B cell (primary cell): ENCODE results near the gene IP6K2. TPM values are rescaled to one million over a fixed set of nuclear protein-coding genes. Genes with fewer than 3 reads are reported as not detected.

Source experiments
- ATAC-seq: fragments of 200-7000 bp; cut with Tn5 transposase; one replicate; pipeline ENCODE4 v1.10.0; 2021; ENCODE audit warnings: low read depth, mild to moderate bottlenecking, moderate number of reproducible peaks, moderate library complexity
- CTCF ChIA-PET: fragments of 350-600 bp; sonication (Branson Sonifier 250); formaldehyde crosslinking; loops from one replicate; lab custom pipeline; 2021; ENCODE audit warnings: antibody characterized with exemption, inconsistent platforms; lab: Charles Lee
- POLR2A ChIA-PET: fragments of 350-600 bp; sonication (Branson Sonifier 250); formaldehyde crosslinking; loops from one replicate; lab custom pipeline; 2021; ENCODE audit warnings: antibody characterized with exemption; lab: Charles Lee
- DNase-seq: peaks from one replicate; pipeline ENCODE4 v3.0.0; 2013
- H2AFZ ChIP-seq: 2 replicates; pipeline ENCODE4 v1.6.1; 2012; ENCODE audit warnings: mild to moderate bottlenecking, low read depth, low read length; ENCODE audit not compliant: insufficient read depth, poor library complexity, severe bottlenecking
- H3K27ac ChIP-seq, 2 donors: 1 replicate in 1 of 2; 2 replicates in 1 of 2; pipeline ENCODE4 v1.5.1; 2012 to 2013; ENCODE audit warnings: low read length in 2 of 2, mild to moderate bottlenecking in 2 of 2, moderate library complexity in 1 of 2
- H3K27me3 ChIP-seq, 4 experiments: fragments of 200-600 bp in 1 of 4; sonication (generic) in 1 of 4; replicated peaks in 1 of 4; 1 replicate in 2 of 4; 2 replicates in 2 of 4; pipeline versions ENCODE4 v1.6.1 to v1.7.0; 2013 to 2016; ENCODE audit warnings: low read length in 3 of 4, mild to moderate bottlenecking in 2 of 4, mixed read lengths in 1 of 4, moderate library complexity in 1 of 4; ENCODE audit not compliant: insufficient read depth in 4 of 4, control insufficient read depth in 3 of 4; ENCODE audit errors: control extremely low read depth in 1 of 4
- H3K36me3 ChIP-seq, 2 experiments: replicated peaks in 1 of 2; 1 replicate in 1 of 2; 2 replicates in 1 of 2; pipeline versions ENCODE4 v1.6.1 to v1.7.1; 2013; ENCODE audit warnings: low read length in 1 of 2; ENCODE audit not compliant: insufficient read depth in 2 of 2, control insufficient read depth in 1 of 2; ENCODE audit errors: control extremely low read depth in 1 of 2, extremely low read depth in 1 of 2
- H3K4me1 ChIP-seq, 2 donors: fragments of 200-600 bp in 1 of 2; sonication (generic) in 1 of 2; 1 replicate in 1 of 2; 2 replicates in 1 of 2; pipeline versions ENCODE4 v1.5.1 to v1.6.1; 2013 to 2017; ENCODE audit warnings: low read length in 2 of 2; ENCODE audit not compliant: control insufficient read depth in 2 of 2, insufficient read depth in 2 of 2
- H3K4me2 ChIP-seq: replicated peaks from 2 replicates; pipeline ENCODE3; 2012; ENCODE audit warnings: mild to moderate bottlenecking, low read depth, low read length; ENCODE audit not compliant: poor library complexity, severe bottlenecking
- H3K4me3 ChIP-seq, 5 experiments: fragments of 200-600 bp in 1 of 5; sonication (generic) in 1 of 5; 1 replicate in 3 of 5; 2 replicates in 2 of 5; pipeline versions ENCODE4 v1.5.1 to v1.7.0; 2011 to 2016; ENCODE audit warnings: low read length in 4 of 5, mild to moderate bottlenecking in 4 of 5, low read depth in 2 of 5, control low read depth in 1 of 5, moderate library complexity in 1 of 5; ENCODE audit not compliant: insufficient read depth in 1 of 5; ENCODE audit errors: control extremely low read depth in 1 of 5, extremely low read depth in 1 of 5
- H3K79me2 ChIP-seq: fragments of 200-600 bp; sonication (generic); one replicate; pipeline ENCODE4 v1.6.0; 2016; ENCODE audit warnings: low read length; ENCODE audit not compliant: control insufficient read depth, insufficient read depth
- H3K9ac ChIP-seq: fragments of 200-600 bp; sonication (generic); 2 replicates; pipeline ENCODE4 v1.6.1; 2017; ENCODE audit warnings: mild to moderate bottlenecking, low read length, moderate library complexity
- H3K9me3 ChIP-seq, 3 donors: one replicate each; pipeline versions ENCODE4 v1.6.1 to v1.7.1; 2013; ENCODE audit warnings: low read length in 2 of 3; ENCODE audit not compliant: control insufficient read depth in 2 of 3, insufficient read depth in 1 of 3; ENCODE audit errors: control extremely low read depth in 1 of 3
- H4K20me1 ChIP-seq: 2 replicates; pipeline ENCODE4 v1.6.0; 2012; ENCODE audit warnings: mild to moderate bottlenecking, low read length; ENCODE audit not compliant: insufficient read depth, control insufficient read depth, poor library complexity, severe bottlenecking
- H3K27ac Mint-ChIP-seq: one replicate; pipeline ENCODE4 v1.8.0; 2021; ENCODE audit warnings: mixed read lengths
- H3K27me3 Mint-ChIP-seq: one replicate; pipeline ENCODE4 v1.8.0; 2021; ENCODE audit warnings: mixed read lengths
- H3K4me1 Mint-ChIP-seq: one replicate; pipeline ENCODE4 v1.8.0; 2021; ENCODE audit warnings: mixed read lengths
- H3K4me3 Mint-ChIP-seq: one replicate; pipeline ENCODE4 v1.8.0; 2021; ENCODE audit warnings: mixed read lengths
- H3K9me3 Mint-ChIP-seq: one replicate; pipeline ENCODE4 v1.8.0; 2022; ENCODE audit warnings: mixed read lengths; ENCODE audit not compliant: insufficient read depth
- CTCF ChIP-seq: fragments of 200-600 bp; IDR thresholded peaks from one replicate; pipeline ENCODE4 v1.8.0; 2022; ENCODE audit warnings: antibody characterized with exemption, mild to moderate bottlenecking
- EZH2 ChIP-seq: IDR thresholded peaks from 2 replicates; pipeline ENCODE4 v1.6.1; 2012; ENCODE audit warnings: borderline replicate concordance, low read depth, mild to moderate bottlenecking, moderate library complexity, low read length; ENCODE audit not compliant: insufficient read depth, poor library complexity, severe bottlenecking
- WGBS: methylation state at CpG from one replicate; pipeline ENCODE4 v1.1.5; 2013; ENCODE audit warnings: missing lambda C conversion rate; ENCODE audit not compliant: insufficient coverage; 5-methylcytosine and 5-hydroxymethylcytosine counted together
- intact Hi-C: fragments of 100-400 bp; cut with micrococcal nuclease; formaldehyde crosslinking; loops from one replicate; pipeline ENCODE4 v1.10.0; 2022
- polyA plus RNA-seq: library from polyadenylated mRNA; depleted of rRNA; stranded (reverse); fragments of >200 nt; gene quantifications from 2 replicates; pipeline ENCODE4 v1.2.3, GENCODE V29; 2012
- total RNA-seq, 2 donors: library from RNA; stranded (reverse); fragments of 120-200 nt in 1 of 2; gene quantifications; 1 replicate in 1 of 2; 2 replicates in 1 of 2; pipeline versions ENCODE4 v1.2.3 to v1.2.4, GENCODE V29; 2013 to 2022

The IP6K2 gene
- total and polyA plus RNA-seq, 2 donors (not counting 1 experiment from before 2014, with no cell fraction given) = 132 to 140 TPM

DNA sequence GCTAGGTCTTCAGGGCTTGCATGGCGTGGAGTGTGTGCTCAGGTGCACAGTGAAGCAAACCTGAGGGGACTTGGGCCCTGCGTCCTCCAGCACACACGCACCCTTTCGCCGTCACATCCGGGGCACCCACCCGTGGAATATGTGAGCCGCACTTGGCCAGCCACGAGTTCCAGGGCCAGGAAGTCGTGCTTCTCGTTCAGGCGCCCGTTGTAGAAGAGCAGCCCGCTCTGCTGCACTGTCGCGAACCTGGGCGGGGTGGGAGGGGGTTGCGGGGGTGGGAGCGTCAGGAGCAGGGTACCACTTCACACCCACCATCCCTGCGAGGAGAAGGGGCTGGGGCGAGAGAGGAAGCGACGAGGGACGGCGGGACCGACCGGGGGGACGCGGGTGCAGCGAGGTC, 61.4 kb downstream of the IP6K2 start:
- peaks cover 17% of the 10 kb centered on the region for H3K4me1 Mint-ChIP-seq
- peak overlapping the region; percentile 85 for H2AFZ ChIP-seq

More for the DNA sequence above, 61.4 kb downstream of the IP6K2 start:
- peak; percentile 66 for DNase-seq
- Mint-ChIP-seq H3K27me3 (peaks cover 9% of the 10 kb centered on the region), H3K27ac (peak overlapping the region; percentile 15), H3K4me3 (peak overlapping the region; percentile 83), H3K9me3 (no peaks in the 10 kb centered on the region)
- H3K36me3 ChIP-seq = no peaks in the 10 kb centered on the region
- H3K9me3 ChIP-seq = peaks cover 0 to 12% (median 0%) of the 10 kb centered on the region in 3 donors
- H3K27me3 ChIP-seq = peaks cover 0 to 37% (median 4%) of the 10 kb centered on the region in 4 experiments
- ChIA-PET POLR2A (interaction anchor here (0.6 kb wide), 1 partner anchor 12 kb away, joined by 6 read pairs; no protein-coding TSS in a partner anchor), CTCF (interaction anchor here (1.4 kb wide), 1 partner anchor 31 kb away, joined by 3 read pairs; no protein-coding TSS in a partner anchor)
- no peak for TF ChIP-seq CTCF
- no peak for TF ChIP-seq EZH2
- H3K4me1 ChIP-seq = peaks cover 5 to 18% of the 10 kb centered on the region in 2 donors
- peak overlapping the region in 4 of 5 experiments; percentile 44 to 66 (median 62) for H3K4me3 ChIP-seq
- WGBS = 17% methylated on average over 18 of the region's 30 CpGs
- H3K79me2 ChIP-seq = no peaks in the 10 kb centered on the region
- peak overlapping the region; percentile 95 for H3K4me2 ChIP-seq
- no peaks in the 10 kb centered on the region for H4K20me1 ChIP-seq
- peak; percentile 29 for ATAC-seq
- peak overlapping the region; percentile 66 for H3K9ac ChIP-seq
- intact Hi-C loops = loop anchor here (1.0 to 2.0 kb wide), 4 partner anchors 20 to 98 kb away; partner anchors contain the start of genes NCKIPSD, SLC26A6 and UQCRC1
- peak overlapping the region in 1 of 2 donors; percentile 24 for H3K27ac ChIP-seq
